NCI-H69 (cell line): ENCODE measurements around the gene DKK2.
A peak's percentile ranks its signal among the peaks of the same experiment; 100 is the strongest.

Source experiments
- DNase-seq: peaks from one replicate; lab custom pipeline; 2025; lab: John Stamatoyannopoulos, UW

Gene DKK2

GRCh38 chr4:107017443-107018343 lies 18.4 kb downstream of the DKK2 start:
- DNase-seq, result no peak

- no peak for DNase-seq
These were observed 24.8 kb downstream of the DKK2 start for GRCh38 chr4:107011312-107011711.

GRCh38 chr4:107009196-107009968 lies 26.7 kb downstream of the DKK2 start:
- DNase-seq, result no peak

GRCh38 chr4:107008115-107008514 lies 28.0 kb downstream of the DKK2 start:
- DNase-seq, result no peak

GRCh38 chr4:107006218-107006617 lies 29.9 kb downstream of the DKK2 start:
- DNase-seq, result no peak

- no peak for DNase-seq
These were observed 39.6 kb downstream of the DKK2 start for GRCh38 chr4:106996490-106996889.

- no peak for DNase-seq
These were observed 42.3 kb downstream of the DKK2 start for GRCh38 chr4:106993827-106994226.

- peak; percentile 71 for DNase-seq
These were observed 48.8 kb downstream of the DKK2 start for GRCh38 chr4:106987311-106987710.

GRCh38 chr4:106986486-106986885 lies 49.6 kb downstream of the DKK2 start:
- peak; percentile 71 for DNase-seq

GRCh38 chr4:106985830-106986229 lies 50.3 kb downstream of the DKK2 start:
- DNase-seq, result no peak

- DNase-seq, result no peak
These were observed 53.4 kb downstream of the DKK2 start for GRCh38 chr4:106982711-106983211.

GRCh38 chr4:106981431-106981830 lies 54.7 kb downstream of the DKK2 start:
- DNase-seq, result peak; percentile 67

- no peak for DNase-seq
These were observed 56.6 kb downstream of the DKK2 start for GRCh38 chr4:106979476-106979875.

- no peak for DNase-seq
These were observed 57.9 kb downstream of the DKK2 start for GRCh38 chr4:106978046-106978774.

GRCh38 chr4:106971636-106972035 lies 64.5 kb downstream of the DKK2 start:
- DNase-seq, result peak; percentile 5

- DNase-seq, result no peak
These were observed 68.2 kb downstream of the DKK2 start for GRCh38 chr4:106967892-106968291.

GRCh38 chr4:106953036-106953705 lies 82.9 kb downstream of the DKK2 start:
- DNase-seq, result peak; percentile 8

GRCh38 chr4:106951891-106952290 lies 84.2 kb downstream of the DKK2 start:
- DNase-seq, result no peak

GRCh38 chr4:106941841-106942240 lies 94.3 kb downstream of the DKK2 start:
- DNase-seq, result no peak

GRCh38 chr4:106930522-106930921 lies 105.6 kb downstream of the DKK2 start:
- DNase-seq, result no peak

- DNase-seq, result no peak
These were observed 106.9 kb downstream of the DKK2 start for GRCh38 chr4:106929248-106929647.

- no peak for DNase-seq
These were observed 121.9 kb downstream of the DKK2 start for GRCh38 chr4:106914223-106914622.
